ENCODE measurements around the gene USF3.
A peak's percentile ranks its signal among the peaks of the same experiment; 100 is the strongest.

USF3 gene

DNA sequence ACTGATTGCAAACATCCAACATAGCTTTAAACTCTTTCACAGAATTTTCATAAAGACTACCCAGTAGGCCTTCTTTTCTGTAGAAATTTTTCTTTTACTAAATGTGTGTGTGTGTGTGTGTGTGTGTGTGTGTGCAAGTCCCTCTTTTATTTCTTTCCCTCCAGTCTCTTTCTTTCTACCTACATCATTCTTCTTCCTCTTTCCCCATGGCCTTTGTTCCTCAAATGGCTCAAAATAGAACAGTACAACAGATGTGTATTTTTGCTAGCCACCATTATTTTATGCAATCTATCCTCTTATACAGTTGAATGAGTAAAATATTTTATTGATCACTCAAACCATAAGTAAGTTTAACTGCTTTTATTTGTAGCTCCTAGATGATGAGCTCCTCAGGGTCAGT, 76.4 kb downstream of the USF3 start:
- DNase-seq (ENCODE audit: extremely low read depth in 1 of 2, low read depth in 1 of 2), result no peak

DNA sequence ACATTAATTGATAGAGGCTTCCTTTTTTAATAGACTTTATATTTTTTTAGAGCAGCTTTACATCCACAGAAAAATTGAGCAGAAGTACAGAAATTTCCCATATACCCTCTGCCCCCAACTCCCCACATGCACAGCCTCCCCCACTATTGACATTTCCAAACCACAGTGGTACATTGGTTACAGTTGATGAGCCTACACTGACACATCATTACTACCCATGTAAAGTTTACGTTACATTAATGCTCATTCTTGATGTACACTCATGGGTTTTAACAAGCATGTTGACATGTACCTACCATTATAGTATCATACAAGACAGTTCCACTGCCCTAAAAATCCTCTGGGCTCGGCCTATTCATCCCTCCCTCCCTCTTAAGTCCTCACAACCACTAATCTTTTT, 78.7 kb downstream of the USF3 start:
- no peak for DNase-seq (ENCODE audit: extremely low read depth in 1 of 2, low read depth in 1 of 2)

DNA sequence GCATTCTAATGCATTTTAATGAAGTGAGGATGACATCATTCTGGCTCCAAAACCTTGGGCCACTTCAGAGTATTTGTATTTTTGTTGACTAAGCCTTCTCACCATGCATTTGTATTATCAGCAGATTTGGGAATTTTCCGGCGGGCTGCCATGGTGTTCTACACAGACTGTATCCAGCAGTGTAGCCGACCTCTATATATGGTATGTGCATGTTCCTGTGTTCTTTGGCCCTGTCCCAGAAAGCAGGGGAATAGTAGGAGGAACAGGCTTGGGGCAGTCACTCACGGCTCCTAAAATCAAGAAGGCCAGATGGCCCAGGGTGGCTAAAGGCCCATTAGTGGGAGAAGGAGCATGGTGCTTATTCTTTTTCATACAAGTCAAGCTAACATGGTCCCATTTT, 80.5 kb downstream of the USF3 start:
- DNase-seq (ENCODE audit: extremely low read depth in 1 of 2, low read depth in 1 of 2), result no peak

DNA sequence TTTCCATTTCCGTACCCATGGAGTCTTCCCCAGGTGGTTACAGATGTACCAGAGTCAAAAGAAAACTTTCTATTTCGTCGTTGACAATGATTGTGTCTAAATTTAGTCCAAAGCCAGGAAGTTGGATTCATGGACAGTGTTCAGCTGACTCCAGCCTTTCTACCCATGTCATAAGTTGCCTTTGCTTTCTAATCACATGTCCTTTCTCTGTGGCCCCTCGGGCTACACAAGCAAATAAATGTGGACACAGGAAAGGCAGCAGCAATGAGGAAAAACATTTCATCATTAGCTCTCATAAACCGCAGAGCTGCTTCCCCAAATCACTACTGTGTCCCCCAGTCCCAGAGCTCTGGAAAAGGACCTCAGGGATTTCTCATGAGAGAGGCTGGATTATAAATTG, 82.0 kb downstream of the USF3 start:
- no peak for DNase-seq (ENCODE audit: extremely low read depth in 1 of 2, low read depth in 1 of 2)

DNA sequence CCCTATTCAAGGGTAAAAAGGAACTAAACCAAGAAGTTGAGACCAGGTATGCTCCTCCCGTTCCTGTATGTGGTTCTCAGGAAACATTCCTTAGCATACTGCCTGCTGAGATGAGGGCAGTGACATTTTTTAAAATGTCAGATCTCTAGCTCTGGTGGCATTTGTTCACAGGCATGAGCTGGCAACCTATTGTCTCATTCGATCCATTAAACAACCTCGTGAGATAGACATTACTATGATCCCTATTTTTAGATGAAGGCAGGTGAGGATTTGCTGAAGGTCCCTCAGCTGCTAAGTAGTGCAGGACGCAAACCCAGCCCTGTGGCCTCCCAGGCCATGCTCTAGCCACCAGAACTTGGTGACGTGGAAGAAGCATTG, 89.2 kb downstream of the USF3 start:
- DNase-seq (ENCODE audit: extremely low read depth in 1 of 2, low read depth in 1 of 2), result no peak

DNA sequence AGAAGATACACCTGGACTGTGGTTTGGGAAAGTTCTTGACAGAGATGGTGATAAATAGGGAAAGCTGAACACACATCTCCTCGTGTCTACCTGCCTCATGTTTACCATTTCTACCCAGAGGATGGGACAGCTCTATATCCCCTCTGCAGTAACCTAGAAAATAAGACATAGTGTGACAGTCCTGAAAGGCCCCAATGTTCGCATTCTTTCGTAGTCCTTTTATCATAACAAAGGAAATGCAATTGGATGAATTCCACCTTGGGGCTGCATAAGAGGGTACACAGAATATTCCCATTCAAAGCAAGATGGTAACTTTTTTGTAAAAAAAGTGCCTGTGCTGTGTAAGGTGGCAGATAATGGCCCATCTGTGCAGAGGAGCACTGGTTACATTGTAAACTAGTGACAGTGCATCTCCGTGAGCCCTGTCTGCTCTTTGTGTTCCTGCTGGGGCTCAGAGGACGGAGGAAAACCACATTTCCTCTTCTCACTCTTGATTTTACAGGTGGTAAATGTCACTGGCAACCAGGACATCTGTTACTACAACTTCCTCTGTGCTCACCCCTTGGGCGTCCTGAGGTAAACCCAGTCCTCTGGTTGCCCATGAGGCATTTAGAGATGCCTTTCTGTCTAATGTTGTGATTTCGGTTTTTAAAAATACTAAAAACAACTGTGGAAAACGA, 89.8 kb downstream of the USF3 start:
- peak; percentile 11 to 37 for DNase-seq (ENCODE audit: extremely low read depth in 1 of 2, low read depth in 1 of 2)

DNA sequence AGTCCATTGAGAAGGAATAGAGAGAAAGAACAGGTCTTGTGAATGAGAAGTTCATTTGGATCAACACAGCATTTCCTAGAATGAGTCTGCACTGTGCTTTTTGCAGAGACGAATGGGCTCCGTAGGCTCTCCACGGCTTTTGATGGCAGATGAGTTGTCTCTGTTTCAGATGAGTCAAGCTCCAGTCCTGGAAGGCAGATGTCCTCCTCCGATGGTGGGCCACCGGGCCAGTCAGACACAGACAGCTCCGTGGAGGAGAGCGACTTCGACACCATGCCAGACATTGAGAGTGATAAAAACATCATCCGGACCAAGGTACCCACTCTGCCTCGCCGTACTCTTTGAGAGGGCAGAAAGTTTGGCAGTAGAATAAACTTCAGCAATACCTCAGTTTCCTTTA, 93.6 kb downstream of the USF3 start:
- DNase-seq (ENCODE audit: extremely low read depth in 1 of 2, low read depth in 1 of 2), result no peak

DNA sequence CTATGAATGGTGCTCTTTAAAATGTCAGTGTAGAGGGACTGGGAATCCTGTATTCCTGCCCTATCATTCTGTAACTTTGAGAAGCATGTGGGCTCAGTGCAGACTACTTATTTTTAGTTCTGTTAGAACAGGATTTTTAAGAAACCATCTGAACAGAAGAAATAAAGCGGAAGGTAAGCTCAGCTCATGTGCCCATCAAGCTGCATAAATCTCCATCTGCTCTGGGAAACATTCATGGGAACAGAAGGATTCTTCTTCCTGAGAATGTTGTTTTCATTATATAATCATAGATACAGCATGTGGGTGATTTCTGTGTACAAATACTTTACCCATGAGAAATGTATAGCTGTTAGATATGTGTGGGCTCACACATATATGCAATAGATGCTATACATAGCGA, 94.2 kb downstream of the USF3 start:
- DNase-seq (ENCODE audit: extremely low read depth in 1 of 2, low read depth in 1 of 2), result no peak

DNA sequence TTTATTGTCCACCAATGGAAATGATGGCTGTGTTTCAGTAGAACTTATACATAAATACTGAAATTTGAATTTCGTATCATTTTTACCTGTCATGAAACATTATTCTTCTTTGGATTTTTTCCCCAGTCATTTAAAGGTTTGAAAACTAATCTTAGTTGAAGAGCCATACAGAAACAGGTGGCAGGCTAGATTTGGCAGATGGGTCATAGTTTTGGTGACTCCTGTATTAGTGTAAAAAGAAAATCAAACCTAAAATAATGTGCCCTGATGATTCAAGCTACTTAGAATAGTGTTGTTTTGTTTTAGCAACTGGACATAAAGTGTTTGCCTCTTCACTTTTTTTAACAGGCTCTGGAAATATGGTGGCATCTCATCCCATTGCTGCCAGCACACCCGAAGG, 95.2 kb downstream of the USF3 start:
- DNase-seq (ENCODE audit: extremely low read depth in 1 of 2, low read depth in 1 of 2), result no peak

DNA sequence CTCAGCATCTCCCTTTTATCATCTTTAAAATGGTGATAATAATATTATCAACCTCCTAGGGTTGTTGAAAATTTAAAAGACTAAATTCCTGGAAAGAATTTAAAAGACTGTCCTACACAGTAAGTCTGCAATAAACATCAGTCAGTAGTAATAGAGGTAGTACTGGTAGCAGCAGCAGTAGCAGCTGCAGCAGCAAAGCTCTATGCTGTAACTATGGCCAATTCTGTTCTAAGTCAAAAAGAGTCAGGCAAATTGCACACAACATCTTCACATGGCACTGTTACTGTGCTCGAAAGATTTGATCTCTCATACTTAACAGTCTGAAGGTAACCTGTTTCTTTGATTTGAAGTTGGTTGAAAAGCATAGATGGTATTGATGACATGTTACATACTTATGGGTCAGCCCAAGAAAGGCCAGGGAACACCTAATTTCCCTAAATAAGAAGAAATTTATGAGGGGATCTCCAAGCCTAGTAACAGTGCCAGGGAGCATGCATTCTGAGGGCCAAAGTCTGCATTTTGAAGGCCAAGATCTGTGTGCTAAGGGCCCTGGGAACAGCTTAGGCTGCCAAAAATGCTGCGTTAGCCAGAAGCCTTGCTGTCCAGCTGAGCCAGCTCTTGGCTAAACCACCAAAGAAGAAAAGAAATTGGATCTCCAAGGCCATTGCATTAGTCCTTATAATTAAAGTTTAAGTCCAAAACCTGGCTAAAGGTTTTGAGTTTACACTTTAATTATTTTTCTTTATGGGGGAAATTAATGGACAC, 95.8 kb downstream of the USF3 start:
- no peak for DNase-seq (ENCODE audit: extremely low read depth in 1 of 2, low read depth in 1 of 2)
